Anterior cingulate cortex (tissue), 58 donors: Measurements from ENCODE around the gene GJC1.

Experiments
- DNase-seq, 58 donors: peaks; one replicate each; lab custom pipeline; 2025; lab: John Stamatoyannopoulos, UW

Gene GJC1

DNA sequence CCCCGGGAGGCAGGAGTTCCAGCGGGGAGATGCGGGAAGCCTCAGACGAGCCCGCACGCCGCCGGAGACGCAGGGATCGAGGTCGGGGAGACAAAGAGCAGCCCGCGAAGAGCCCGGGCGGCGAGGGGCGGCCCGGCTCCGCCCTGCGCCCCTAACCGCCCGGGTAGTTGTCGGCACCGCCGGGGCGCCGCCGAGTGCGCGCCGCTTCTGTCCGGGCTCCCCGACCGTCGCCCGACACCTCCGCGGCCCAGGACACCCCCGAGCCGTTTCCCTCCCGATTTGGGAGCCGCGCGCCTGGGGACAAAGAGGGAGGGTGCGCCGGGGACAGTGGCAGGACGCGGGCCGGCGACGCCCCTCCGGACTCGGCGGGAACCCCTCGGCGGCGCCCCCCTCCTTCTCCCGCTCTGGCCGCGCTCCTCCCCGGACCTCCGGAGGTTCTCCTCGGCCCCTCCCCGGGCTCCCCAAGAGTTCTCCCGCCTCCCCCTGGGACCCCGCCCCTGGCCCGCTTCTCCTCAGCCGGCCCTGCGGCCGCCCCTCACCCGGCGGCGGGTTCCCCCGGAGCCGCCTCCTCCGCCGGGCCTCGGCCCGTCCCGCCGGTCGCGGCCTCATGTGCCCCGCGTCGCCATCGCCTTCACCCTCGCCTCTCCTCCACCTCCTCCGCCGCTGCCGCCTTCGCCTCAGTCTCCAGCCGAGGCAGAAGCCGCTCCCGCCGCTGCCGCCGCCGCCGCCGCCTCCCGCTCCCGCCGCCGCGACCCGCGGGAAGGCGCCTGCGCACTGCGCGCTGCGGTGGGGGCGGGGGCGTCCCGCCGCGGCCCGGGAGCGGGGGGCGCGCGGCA is at the start of gene GJC1:
GJC1 (minus strand) TSS at position 765 of the 836 bp plus-strand sequence. CDS start 24,470 bp downstream, outside the sequence.
- DNase-seq: no peak

DNA sequence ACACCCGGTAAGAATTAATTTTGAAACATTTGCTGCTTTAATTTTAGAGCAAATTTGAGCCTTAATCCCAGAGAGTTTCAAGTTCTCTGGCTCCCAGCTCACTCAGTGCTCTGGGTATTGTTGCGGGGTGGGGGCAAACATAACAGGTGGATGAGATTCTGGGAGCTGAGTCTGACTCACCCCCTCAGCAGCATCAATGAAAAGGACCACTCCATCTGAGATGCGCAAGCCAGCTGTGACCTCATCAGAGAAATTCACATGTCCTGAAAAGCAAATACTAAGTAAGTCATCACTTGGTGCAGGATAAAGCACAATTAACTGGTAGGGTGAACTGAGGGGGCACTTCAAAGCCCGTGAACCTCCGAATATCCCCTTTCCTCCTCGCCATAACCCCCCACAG is 49.3 kb upstream of the GJC1 start:
- DNase-seq: no peak

DNA sequence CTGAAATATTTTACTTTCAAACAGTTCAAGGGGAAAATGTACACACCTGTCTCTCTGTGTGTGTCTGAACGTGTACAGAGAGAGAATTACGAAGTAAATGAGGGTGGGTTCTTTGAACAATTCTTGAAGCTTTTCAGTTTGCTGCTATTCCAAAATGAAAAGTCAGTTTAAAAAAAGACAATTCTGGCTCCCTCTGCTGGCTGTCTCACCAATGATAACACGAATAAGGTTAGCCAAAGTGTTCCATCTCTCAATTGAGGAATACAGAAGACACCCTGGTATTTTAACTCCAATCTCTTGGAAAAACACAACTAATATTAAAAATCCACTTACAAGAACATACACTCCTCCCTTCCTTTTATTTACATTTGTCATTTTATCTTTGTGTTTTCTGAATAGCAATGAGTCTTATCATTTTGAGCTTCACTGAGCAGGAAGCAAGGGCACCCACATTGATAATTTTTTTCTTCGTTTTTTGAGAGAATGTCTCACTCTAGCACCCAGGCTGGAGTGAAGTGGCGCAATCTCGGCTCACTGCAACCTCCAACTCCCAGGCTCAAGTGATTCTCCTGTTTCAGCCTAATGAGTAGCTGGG is 48.6 kb upstream of the GJC1 start:
- DNase-seq: peak in 5 of 58 donors; percentile 11 to 24 (median 14)

DNA sequence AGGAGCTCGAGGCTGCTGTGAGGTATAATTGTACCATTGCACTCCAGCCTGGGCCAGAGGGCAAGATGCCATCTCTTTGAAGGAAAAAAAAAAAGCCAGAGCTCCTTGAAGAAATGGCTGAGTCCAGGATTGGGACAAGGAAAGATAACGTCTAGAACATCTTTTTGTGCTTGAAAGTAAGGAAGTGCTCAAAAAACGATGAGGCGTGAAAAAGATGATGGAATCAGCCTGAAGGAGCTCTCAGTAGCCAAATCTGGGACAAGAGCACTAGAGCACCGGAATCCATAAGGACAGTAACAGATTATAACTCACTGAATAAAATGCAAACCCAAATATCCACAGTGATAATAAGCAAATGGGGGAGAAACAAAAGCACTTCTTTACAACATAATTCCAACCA is 47.0 kb upstream of the GJC1 start:
- DNase-seq: no peak

DNA sequence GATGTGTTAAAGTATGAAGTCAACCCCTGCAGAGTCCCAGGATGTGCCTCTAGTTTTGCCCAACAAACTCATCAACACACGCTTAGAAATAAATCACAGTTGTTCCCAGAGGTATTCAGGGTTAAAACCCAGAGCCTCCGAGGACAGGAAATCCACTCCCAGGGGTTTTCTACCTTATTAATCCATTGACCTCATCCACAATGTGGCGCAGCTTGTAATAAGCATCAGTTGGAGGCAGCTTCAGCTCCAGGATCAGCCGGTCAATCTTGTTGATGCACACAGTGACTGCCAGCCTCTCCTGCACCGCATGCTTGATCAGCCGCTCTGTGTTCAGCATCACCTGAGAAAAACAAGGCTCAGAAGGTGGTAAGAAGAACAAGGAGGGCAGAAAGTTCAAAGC is 45.7 kb upstream of the GJC1 start:
- no peak for DNase-seq

DNA sequence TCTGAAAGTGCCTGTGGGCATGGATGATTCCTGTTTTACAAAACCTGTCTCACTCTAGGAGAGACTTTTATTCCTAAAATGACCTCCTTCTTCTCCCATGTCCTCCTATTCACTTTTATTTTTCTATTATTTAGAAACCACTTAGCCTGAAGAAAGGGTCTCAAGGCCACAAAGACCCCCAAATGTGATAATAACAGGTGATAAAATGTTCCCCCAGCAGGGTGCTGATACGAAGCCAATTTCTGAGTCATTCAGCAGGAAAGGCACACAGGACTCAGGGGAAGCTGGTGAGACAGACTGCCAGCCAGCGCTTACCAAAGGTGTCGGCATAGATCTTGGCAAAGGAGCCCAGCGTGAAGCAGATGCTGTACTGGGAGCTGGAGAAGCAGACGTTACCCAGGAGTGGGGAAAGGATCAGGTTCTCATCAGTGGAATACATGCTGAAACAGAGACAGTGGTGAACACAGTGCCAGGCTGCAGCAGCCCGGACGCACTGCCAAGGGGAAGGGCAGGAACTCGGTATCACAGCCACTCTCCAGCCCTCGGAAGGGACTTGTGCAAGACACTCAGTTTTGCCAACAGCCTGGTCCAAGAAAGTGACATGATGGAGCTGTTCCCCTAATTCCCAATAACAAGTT is 42.2 kb upstream of the GJC1 start:
- DNase-seq: peak in 32 of 58 donors; percentile 2 to 54 (median 16)

DNA sequence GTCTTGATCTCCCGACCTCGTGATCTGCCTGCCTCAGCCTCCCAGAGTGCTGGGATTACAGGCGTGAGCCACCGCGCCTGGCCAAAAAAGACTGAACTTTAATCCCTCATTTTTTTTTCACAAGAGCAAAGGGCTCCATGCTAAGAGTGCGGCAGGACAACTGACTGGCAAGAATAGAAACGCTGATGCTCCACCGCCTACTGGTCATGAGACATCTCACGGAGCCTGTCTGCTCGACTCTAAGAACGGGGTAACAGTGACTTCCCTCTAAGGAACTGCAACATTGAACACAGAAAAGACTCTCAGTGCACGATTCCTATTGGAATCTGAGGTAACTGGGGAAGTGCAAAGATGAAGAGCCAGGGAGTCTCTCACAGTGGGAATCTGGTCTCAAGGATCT is 41.5 kb upstream of the GJC1 start:
- DNase-seq: peak in 7 of 58 donors; percentile 1 to 23 (median 4)

DNA sequence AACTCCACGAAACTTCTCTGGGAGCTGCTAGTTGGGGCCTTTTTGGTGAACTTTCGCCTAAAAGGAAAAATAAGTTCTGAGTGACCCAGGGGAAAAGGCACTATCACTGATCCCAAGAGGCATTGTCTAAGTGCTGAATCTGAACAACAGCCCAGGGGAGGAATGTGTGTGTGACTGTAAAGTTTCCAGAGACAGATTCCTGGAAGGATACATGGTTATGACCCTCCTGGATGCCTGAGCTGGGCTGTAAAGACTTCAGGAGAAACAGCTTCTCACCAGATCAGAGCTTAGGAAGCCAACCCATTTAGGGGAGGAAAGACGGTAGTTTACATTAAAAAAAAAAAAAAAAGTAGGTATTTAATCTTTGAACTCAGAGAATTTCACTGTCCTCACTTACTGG is 37.8 kb upstream of the GJC1 start:
- DNase-seq: no peak

DNA sequence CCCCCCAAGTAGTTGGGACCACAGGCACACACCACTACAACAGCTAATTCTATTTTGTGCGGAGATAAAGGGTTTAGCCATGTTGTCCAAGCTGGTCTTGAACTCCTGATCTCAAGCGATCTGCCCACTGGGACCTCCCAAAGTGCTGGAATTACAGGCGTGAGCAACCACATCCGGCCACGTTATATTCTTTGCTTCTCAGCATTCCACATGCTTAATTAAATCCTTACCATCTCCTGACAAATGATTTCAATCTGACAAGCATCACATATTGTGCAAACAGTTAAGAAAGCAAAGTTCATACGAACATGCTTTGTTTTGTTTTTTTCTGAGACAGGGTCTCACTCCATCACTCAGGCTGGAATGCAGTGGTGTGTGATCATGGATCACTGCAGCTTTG is 35.8 kb upstream of the GJC1 start:
- no peak for DNase-seq

DNA sequence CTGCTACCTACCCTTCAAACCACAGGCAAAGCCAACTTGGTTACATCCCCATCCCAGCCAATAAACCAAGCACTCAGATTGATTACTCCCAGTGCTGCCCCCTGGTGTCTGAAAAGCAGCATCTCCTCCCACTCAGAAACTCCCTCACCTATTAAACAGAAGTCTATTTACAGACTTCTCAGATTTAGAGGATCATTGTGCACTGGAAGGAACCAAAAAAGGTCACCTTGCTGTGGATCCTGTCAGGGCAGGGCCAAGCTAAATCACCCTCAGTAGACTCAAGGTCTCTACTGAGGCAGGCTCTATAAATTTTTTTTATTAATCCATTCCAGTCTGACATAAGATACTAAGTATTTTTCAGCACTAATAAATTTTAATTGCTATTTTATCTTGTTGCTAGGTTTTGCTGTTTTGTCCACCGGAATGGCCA is 35.2 kb upstream of the GJC1 start:
- DNase-seq: peak in 39 of 58 donors; percentile 2 to 71 (median 19)

DNA sequence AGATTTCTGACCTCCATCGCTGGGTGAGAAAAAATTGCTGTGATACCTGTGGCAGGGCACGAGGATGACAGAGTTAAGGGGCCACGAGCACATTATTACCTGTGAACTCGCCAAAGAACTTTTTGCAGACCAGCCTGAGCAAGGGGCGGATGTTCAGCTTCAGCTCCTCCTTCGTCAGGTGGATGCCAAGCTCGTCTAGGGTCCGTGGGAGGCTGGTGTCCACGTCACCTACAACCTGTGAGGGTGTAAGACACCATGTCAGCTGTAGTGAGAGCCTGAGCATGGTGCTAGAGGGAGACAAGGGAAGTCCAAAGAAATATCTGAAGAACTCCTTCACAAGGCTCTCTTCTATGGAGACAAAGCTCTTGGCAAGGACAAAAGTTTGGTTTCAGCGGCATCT is 34.7 kb upstream of the GJC1 start:
- no peak for DNase-seq

DNA sequence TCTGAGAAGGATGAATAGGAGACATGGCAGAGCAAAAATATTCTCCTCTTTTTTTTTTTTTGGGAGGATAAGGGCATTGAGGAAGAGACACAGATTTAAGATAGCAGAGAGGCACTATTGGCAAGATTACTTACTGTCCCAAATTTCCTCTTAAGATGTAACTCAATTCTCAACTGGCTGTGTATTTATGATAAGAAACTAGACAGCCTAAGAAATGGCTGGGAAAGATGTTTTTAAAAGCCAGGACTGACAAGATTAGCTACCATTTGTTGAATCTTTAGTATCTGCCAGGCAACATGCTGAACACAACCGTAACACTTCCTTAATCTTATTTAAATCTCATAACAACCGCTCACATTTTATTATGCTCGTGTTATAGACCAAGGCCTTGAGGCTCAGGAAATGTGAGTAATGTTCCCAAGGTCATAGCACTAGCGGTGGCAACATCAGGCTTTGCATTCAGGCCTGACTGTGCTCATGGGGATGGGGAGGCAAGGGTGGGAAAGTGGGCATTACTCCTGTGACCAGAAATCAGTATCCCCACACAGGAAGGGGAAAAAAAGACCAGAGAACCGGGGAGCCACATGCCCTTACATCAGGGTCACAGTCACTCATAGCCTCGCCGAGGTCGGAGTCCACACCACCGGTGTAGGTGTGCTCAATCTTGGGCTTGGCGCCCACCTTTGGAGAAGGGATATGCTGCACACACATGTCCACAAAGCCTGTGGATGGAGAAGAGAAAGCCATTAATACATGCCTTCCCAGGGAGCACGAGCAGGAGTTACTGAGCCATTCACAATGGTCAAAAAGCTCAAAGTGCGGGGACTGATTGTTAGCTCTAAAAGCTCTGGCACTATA is 33.2 kb upstream of the GJC1 start:
- no peak for DNase-seq

DNA sequence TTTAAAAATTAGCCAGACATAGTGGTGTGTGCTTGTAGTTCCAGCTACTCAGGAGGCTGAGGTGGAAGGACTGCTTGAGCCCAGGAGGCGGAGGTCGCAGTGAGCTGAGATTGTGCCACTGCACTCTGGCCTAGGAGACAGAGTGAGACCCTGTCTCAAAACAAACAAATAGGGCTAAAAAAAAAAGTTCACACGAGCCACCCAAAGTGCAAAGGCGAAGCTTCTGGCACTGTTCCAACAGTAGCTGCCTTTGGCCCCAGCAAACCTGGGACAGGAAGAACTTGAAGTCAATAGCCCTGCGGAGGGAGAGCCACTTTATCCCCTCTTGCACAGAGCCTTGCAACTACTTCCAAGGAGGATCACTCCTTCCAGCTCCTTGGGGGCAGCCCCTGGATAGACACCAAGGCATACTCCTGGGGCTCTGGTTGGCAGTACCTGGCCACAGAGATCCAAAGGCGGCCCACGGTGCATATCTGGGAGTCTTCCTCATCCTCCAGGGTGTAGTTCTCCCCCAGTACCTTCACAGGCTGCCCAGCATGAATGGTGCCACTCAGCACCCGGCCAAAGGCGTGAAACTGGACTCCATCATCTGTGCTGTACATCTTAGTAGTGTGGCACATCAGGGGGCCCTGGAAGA is 32.3 kb upstream of the GJC1 start:
- no peak for DNase-seq

DNA sequence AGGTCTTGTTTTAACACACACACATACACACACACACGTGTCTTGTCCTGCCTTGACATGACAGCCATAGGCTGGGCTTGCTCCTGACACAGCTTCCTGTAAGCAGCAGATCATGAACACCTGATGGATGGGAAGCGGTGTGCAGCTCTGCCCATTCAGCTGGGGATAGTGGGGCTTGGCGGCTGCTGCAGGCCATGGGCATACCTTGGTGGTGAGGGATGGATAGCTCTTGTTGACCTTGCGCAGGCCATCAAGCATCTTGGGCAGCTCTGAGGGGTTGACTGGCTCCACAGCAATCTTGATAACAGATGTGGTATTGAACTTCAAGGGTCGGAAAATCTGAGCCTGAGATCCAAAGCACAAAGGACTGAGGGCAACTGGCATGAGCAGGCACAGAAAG is 29.6 kb upstream of the GJC1 start:
- no peak for DNase-seq

DNA sequence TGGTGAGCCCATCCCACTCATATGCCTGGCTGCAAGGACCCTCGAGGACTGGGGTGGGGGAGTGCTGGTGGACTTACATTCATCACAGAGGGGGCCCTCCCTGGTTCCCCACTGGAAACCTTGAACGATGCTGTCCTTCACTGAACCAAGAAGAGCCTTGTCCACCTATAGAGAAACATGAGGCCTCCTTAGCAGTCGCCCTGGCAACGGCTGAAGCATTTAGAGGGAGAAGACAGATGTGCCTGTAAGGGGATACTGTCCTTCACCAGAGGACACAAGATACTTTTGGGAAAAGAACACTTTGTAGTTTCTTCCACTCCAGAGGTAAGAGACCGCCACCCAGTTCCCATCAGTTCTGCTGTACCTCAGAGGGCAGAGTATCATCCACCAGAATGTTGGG is 24.1 kb upstream of the GJC1 start:
- DNase-seq: no peak

DNA sequence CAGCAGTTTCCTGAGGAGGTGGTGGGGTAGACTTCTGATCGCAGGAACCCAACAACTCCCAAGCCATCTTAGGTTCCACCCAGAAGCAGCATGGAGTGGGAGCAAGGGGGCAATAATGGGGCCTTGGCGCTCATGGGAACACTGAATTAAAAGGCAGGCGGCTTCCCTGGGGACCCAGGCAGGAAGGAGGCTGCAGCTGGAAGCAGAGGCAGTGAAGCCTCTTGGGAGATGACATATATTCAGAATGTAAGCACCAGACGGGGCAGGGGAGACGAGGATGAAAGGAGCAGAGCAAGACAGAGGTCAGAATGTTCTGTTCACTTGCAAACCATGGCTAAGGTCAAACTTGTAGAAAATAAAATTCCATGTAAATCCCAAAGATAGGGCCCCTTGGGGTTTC is 20.5 kb upstream of the GJC1 start:
- no peak for DNase-seq

DNA sequence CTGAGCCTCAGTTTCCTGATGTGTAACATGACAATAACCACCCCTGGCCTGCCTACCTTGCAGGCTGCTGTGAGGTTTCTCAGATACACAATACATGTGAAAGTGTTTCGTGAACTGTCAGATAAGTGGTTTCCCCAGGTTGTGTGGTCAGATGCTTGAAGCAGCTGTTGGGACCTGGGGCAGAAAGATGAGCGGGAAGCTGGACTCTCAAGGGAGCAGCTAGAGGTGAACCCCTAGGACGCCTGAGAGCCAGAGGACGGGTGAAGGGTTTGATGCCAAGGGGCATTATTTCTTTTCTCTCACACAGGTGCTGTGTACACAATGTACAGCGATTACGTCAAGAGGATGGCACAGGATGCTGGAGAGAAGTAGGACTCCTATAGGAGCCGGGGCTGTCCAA is 19.9 kb upstream of the GJC1 start:
- no peak for DNase-seq

DNA sequence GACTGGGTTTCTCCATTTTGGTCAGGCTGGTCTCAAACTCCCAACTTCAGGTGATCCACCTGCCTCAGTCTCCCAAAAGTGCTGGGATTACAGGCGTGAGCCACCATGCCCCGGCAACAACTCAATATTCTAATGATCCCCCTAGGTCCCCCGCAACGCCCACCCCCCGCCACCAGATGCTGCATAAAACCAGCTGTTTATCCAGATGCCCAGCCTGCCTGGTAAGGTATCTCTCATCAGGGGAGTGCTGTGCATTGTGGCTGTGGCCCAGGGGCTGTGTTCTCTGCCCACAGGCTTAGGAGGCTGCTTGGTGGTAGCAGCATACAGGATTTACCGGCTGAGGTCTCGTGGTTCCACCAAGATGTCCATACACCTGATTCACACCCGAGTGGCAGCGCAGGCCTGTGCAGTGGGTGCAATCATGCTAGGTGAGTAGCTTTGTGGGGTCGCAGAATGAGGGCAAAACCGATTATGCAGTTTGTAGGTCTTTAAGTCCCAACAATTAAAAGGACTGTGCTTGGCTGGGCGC is 18.9 kb upstream of the GJC1 start:
- no peak for DNase-seq

DNA sequence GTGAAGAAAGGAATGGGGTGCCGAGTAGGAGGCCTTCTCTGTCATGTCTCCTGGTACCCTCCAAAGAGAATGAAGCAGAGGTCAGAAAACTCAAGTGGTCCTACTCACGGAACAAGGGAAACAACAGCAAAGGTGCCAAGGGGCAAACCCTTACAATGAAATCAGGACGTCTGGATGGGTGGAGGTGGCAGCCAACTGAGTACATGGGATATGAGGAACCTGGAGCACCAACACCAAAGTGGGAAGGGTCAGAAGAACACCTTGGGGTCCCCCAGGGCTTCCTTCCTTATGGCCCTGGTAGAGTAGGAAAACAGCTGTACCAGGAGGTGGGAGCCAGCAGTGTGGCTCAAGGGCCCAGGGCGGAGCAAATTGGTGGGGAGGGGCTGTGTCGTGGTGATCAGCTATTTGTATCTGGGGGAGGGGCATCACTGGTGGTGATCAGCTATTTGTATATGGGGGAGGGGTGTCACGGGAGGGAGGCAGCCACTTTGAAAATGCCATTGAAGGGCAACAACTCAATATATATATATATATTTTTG is 18.2 kb upstream of the GJC1 start:
- no peak for DNase-seq

DNA sequence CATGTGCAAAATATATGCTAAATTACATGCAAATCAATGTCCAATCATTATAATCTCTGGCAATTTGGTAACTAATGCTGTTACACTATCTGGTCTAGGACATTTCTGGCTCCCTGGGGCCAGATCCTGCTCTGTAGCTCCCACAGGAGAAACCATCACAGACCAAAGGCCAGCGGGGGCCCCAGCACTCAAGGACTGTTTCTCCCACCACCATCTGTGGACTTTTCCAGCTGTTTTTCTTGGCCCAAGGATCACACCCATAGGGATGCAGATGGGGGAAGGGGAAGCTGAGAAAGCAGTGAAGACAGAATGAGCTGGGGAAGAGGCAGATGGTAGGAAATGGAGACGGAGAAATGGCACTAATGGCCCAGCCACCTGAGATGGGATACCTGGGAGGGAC is 17.5 kb upstream of the GJC1 start, which contains the start of gene HIGD1B:
HIGD1B (plus strand) TSS at position 298 of the 400 bp plus-strand sequence. CDS start 270 bp downstream, outside the sequence.
- no peak for DNase-seq
